ENCODE data around the gene ADAM12.
"Not testable (repeated sequence)": the region's sequence is repeated elsewhere in the genome, so short reads cannot be mapped to it uniquely, and the experiment has no call there.

DNA sequence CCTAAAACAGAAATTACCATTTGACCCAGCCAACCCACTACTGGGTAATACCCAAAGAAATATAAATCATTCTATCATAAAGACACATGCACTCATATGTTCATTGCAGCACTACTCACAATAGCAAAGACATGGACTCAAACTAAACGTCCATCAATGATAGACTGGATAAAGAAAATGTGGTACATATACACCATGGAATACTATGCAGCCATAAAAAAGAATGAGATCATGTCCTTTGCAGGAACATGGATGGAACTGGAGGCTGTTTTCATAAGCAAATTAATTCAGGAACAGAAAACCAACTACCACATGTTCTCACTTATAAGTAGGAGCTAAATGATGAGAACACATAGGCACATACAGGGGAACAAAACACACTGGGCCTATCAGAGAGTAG lies 340.5 kb downstream of the ADAM12 start:
- not testable (repeated sequence) for TF ChIP-seq POLR2A (IDR thresholded peaks at IDR 0.05)
- TF ChIP-seq, protein P1, sequence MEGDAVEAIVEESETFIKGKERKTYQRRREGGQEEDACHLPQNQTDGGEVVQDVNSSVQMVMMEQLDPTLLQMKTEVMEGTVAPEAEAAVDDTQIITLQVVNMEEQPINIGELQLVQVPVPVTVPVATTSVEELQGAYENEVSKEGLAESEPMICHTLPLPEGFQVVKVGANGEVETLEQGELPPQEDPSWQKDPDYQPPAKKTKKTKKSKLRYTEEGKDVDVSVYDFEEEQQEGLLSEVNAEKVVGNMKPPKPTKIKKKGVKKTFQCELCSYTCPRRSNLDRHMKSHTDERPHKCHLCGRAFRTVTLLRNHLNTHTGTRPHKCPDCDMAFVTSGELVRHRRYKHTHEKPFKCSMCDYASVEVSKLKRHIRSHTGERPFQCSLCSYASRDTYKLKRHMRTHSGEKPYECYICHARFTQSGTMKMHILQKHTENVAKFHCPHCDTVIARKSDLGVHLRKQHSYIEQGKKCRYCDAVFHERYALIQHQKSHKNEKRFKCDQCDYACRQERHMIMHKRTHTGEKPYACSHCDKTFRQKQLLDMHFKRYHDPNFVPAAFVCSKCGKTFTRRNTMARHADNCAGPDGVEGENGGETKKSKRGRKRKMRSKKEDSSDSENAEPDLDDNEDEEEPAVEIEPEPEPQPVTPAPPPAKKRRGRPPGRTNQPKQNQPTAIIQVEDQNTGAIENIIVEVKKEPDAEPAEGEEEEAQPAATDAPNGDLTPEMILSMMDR (IDR thresholded peaks at IDR 0.05) = not testable (repeated sequence)

Measured in adrenal gland (tissue), 5 donors.